HAP-1 (cell line): ENCODE results near the gene STRN3.
"Not testable (repeated sequence)": the region's sequence is repeated elsewhere in the genome, so short reads cannot be mapped to it uniquely, and the experiment has no call there.

ENCODE experiments used
- DNase-seq, 2 experiments: peaks; one replicate each; pipeline ENCODE4 v3.0.0-alpha.2; 2016 to 2020; ENCODE audit warnings: low spot score in 2 of 2
- H3K27me3 ChIP-seq: fragments of 250-450 bp; sonication (Bioruptor Pico); 2 replicates; pipeline ENCODE4 v1.5.1; 2020; ENCODE audit warnings: low read depth, mild to moderate bottlenecking, moderate library complexity
- H3K36me3 ChIP-seq: fragments of 250-450 bp; sonication (Bioruptor Pico); replicated peaks from 2 replicates; pipeline ENCODE4 v1.5.1; 2020; ENCODE audit warnings: mild to moderate bottlenecking
- H3K4me1 ChIP-seq: fragments of 250-450 bp; sonication (Bioruptor Pico); 2 replicates; pipeline ENCODE4 v1.5.1; 2020; ENCODE audit warnings: mild to moderate bottlenecking
- H3K4me3 ChIP-seq: fragments of 250-450 bp; sonication (Bioruptor Pico); 2 replicates; pipeline ENCODE4 v1.5.1; 2020; ENCODE audit warnings: mild to moderate bottlenecking, moderate library complexity
- H3K9me3 ChIP-seq: fragments of 250-450 bp; sonication (Bioruptor Pico); 2 replicates; pipeline ENCODE4 v1.5.1; 2020; ENCODE audit warnings: mild to moderate bottlenecking, moderate library complexity
- in situ Hi-C: fragments of 300-500 bp; cut with MboI; formaldehyde crosslinking; loops from 3 replicates; pipeline ENCODE4 v1.14.3; 2020; ENCODE audit warnings: low sequenced_read_pairs, inconsistent platforms, mixed read lengths

STRN3 gene

DNA sequence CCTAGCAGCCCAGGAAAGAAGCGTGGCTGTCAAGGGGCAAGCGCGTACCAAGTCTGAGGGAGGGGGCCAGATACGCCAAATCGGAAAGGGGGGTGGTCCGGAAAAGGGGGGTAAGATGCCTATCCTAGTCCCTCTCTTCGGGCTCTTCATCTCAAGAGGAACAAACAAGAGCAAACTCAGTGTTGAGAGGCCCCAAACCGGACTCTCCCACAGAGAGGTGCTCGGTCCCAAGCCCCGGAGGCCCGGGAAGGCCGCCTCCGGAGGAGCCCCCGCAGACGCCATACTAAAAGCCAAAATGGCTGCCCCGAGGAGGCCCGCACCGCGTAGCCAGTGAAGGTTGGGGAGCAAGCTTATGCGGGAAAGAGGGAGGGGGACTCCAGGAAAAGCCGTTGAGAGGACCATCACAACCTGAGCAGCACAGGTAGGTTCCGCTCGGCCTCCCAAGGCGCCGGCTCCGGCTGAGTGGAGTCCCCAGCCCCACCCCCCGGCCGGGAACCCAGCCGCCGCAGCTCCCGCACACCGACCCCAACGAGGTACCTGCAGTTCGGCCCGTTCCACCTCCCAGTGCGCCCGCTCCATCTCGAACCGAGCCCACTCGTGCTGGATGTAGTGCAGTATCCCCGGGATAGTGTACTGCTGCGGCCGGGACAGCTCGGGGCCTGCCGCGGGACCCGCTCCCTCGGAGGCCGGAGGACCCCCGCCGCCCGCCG lies 657 bp downstream of the STRN3 start, which contains the start of gene AP4S1:
AP4S1 (plus strand) TSS at position 283 of the 710 bp plus-strand sequence. CDS start 40,548 bp downstream, outside the sequence.
- peaks cover 9% of the 10 kb centered on the region for H3K4me1 ChIP-seq
- H3K4me3 ChIP-seq: peak within 1 kb of the TSS; percentile 89
- in situ Hi-C loops: no loop called here
- DNase-seq: peak; percentile 39 to 68
- H3K36me3 ChIP-seq: peaks cover 11% of the 10 kb centered on the region
- H3K27me3 ChIP-seq: no peaks in the 10 kb centered on the region
- H3K9me3 ChIP-seq: no peaks in the 10 kb centered on the region

DNA sequence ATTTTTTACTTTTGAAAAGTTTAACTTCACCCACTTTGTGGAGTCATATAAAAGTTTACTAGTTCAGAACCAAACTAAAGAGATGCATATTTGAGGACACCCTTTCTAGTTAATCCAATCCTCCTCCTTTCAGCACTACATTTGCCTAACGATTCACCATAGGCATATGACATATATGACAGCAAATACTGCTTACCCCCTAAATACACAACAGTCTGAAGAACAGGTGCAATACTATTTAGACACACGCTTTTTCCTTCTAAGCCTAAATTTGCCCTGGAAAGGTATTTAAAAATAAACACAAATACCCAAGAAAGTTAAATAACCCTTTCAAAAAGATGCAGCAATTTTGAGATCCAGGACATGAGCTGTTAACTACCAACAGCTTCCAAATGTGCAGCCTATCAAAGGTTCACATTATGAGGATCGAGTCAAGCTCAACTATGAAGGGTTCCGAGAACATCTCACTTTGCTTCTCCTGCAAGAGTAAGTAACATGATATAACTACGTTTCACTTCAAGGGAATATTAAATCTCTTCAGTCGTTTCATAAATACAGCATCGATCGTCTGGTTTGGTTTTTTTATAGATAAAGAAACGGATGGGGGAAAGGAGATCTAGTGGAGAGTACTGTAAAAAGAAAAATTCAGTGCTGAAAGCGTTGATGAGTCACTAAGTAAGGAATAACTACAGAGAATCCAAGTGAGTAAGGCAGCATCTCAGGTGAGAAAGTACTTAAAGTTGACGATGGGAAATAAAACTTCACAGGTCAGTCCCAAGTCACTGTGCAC lies 1.4 kb downstream of the STRN3 start:
- DNase-seq: no peak
- in situ Hi-C loops: no loop called here
- Histone ChIP-seq H3K4me3 (peak overlapping the region; percentile 89), H3K9me3 (no peaks in the 10 kb centered on the region), H3K36me3 (peaks cover 13% of the 10 kb centered on the region), H3K27me3 (no peaks in the 10 kb centered on the region), H3K4me1 (peaks cover 9% of the 10 kb centered on the region)

DNA sequence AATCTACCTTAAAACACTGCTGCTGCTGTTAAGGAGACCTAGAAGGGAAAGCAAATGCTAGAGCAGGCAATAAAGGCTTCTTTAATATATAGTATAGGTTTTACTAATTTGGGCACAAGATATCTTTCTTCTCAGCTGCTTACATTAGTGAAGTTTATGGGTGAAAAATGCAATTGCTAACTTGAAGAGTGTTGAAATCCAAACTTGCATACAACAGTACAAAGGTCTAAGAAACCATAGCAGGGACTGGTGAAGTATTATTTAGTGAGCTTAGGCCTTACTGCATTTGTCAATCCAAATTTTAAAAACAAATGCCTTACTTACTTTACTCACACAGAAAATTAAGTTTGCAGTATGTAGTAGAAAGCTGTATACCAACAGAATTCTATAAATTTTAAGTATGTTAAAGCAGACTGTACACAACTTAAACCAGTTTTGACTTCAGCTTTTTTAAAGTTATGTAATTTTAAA lies 2.1 kb downstream of the STRN3 start:
- H3K36me3 ChIP-seq: peaks cover 13% of the 10 kb centered on the region
- H3K4me1 ChIP-seq: peaks cover 9% of the 10 kb centered on the region
- in situ Hi-C loops: no loop called here
- H3K27me3 ChIP-seq: no peaks in the 10 kb centered on the region
- H3K4me3 ChIP-seq: peak overlapping the region; percentile 89
- no peaks in the 10 kb centered on the region for H3K9me3 ChIP-seq
- DNase-seq: no peak

DNA sequence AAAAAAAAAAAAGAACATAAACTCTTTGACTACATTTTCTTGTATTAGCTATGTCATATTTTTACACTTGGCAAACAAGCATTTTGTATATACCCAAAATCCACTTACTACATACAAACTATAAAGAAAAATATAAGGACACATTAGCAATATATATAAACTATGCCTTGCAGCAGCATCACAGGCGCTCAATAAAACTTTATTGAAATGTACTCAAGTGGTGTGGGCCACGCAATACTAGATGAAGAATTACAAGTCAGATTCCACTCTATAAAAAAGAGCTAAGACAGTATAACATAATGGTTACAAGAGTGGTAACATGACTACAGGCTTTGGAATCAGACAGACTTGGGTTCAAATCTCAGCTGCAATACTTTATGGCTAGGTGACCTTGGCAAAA lies 3.8 kb downstream of the STRN3 start:
- in situ Hi-C loops: no loop called here
- Histone ChIP-seq H3K4me1 (peaks cover 9% of the 10 kb centered on the region), H3K9me3 (no peaks in the 10 kb centered on the region), H3K4me3 (no peak overlapping the region), H3K36me3 (peaks cover 13% of the 10 kb centered on the region), H3K27me3 (no peaks in the 10 kb centered on the region)
- no peak for DNase-seq

DNA sequence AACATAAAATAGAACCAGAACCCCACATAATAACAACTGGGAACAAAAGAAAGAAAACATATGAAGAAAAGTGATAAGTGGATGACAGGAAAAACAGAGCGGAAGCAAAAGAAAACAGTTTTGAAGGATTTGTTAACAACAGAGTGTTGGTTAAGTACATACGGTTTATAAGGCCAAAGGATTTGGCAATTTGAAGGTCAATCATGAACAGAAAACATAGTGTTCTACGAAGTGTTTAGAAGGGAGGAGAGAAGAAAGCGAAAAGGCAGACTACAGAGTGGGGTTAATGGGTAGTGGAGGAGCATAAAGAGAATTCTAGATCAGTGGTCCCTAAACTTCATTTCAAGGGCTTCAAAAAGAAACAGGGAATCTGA lies 4.6 kb downstream of the STRN3 start:
- Histone ChIP-seq H3K36me3 (peaks cover 13% of the 10 kb centered on the region), H3K4me3 (no peak overlapping the region), H3K9me3 (no peaks in the 10 kb centered on the region), H3K4me1 (peaks cover 9% of the 10 kb centered on the region), H3K27me3 (no peaks in the 10 kb centered on the region)
- in situ Hi-C loops: no loop called here
- DNase-seq: no peak

DNA sequence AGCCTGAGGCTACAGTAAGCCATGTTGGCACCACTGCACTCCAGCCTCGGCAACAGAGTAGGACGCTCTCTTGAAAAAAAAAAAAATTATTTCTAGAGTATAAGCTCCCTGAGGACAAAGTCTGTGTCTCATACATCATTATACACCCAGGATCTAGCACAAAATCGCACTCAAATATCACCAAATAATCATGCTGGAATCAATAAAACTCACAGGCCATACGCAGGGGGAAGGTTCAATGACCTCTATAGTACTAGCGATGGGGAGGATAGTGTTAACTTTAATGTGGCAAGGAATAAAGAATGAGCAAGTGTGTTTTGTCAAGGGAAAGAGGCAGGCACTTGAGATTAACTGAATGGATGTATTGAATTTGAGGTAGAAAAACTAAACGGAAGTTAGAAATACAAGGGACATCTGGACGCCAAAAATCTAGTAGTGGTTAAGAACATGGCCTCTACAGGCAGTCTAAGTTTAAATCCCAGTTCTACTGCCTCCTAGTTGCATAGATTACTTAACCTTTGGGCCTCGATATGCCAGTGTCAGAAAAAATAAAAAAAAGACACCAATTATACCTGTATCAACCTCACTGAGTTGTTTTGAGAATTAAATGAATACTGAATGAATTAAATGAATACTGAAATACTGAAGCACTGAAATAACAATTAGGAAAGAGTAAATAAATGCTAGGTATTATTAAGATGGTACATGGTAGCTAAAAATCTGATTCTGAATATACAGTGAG lies 5.2 kb downstream of the STRN3 start:
- no peaks in the 10 kb centered on the region for H3K27me3 ChIP-seq
- DNase-seq: no peak
- in situ Hi-C loops: no loop called here
- H3K36me3 ChIP-seq: peaks cover 13% of the 10 kb centered on the region
- no peak overlapping the region for H3K4me3 ChIP-seq
- peaks cover 9% of the 10 kb centered on the region for H3K4me1 ChIP-seq
- no peaks in the 10 kb centered on the region for H3K9me3 ChIP-seq

DNA sequence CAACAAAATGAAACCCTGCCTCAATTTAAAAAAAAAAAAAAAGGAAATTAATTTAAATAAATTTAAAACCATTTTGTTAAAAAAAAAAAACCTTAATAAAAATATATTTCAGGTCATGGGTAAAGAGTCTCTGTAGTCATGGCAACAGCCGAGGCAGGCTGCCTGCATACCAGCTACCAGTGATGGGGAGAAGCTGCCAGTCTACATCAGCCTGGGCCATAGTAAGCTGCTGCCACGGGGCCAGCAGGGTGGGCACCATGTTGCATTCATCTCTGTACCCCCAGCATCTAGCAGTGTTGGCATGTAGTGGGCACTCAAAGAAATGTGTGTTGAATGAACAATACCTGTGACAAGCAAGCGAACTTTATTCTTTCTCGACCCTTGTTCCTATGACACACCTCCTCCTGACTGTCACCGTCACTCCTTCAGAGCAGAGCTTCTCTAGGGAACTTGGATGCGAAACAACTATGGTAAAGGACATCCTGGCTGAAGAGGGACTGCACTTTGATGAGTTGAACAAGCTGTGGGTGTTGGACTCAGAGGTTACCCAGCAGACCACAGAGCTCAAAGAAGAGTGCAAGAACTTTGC lies 8.0 kb downstream of the STRN3 start:
- Histone ChIP-seq H3K36me3 (peaks cover 13% of the 10 kb centered on the region), H3K4me1 (no peaks in the 10 kb centered on the region), H3K9me3 (no peaks in the 10 kb centered on the region), H3K27me3 (no peaks in the 10 kb centered on the region), H3K4me3 (no peak overlapping the region)
- in situ Hi-C loops: no loop called here
- no peak for DNase-seq

DNA sequence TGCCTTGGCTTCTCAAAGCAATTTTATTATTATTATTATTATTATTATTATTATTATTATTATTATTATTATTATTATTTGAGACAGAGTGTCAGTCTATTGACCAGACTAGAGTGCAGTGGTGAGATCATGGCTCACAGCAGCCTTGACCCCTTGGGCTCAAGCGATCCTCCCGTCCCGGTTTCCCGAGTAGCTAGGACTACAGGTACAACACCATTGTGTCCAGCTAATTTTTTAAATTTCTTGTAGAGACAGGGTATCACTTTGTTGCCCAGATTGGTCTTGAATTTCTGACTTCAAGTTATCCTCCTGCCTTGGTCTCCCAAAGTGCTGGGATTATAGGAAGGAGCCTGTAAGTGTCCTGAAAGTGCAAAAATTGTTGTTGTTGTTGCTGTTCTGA lies 12.3 kb downstream of the STRN3 start:
- H3K36me3 ChIP-seq: no peaks in the 10 kb centered on the region; the same call in 1 of the 2 replicates
- DNase-seq: no peak
- in situ Hi-C loops: no loop called here

DNA sequence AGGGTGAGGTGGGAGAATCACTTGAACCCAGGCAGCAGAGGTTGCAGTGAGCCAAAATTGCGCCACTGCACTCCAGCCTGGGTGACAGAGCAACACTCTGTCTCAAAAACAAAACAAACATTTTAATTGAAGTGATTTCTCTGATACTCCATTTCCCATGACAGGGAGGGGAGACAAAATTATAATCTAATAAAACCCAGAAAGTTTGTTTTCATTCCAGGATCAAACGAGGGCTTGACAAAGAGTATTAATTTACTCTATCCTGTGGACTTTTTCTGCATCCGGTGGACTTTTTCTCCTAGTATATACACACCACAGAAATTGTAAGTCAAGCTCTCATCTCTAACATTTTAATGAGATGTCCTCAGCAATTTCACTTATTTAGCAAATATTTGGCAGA lies 15.2 kb downstream of the STRN3 start:
- Histone ChIP-seq H3K36me3 (no peaks in the 10 kb centered on the region; the same call in 1 of the 2 replicates), H3K4me1 (no peaks in the 10 kb centered on the region; the same call in 1 of the 2 replicates), H3K9me3 (no peaks in the 10 kb centered on the region), H3K4me3 (no peak overlapping the region), H3K27me3 (no peaks in the 10 kb centered on the region)
- no peak for DNase-seq
- in situ Hi-C loops: no loop called here

More for the DNA sequence above, 12.3 kb downstream of the STRN3 start:
- Histone ChIP-seq H3K9me3 (no peaks in the 10 kb centered on the region), H3K4me3 (no peak overlapping the region), H3K27me3 (no peaks in the 10 kb centered on the region), H3K4me1 (no peaks in the 10 kb centered on the region; the same call in 1 of the 2 replicates)

DNA sequence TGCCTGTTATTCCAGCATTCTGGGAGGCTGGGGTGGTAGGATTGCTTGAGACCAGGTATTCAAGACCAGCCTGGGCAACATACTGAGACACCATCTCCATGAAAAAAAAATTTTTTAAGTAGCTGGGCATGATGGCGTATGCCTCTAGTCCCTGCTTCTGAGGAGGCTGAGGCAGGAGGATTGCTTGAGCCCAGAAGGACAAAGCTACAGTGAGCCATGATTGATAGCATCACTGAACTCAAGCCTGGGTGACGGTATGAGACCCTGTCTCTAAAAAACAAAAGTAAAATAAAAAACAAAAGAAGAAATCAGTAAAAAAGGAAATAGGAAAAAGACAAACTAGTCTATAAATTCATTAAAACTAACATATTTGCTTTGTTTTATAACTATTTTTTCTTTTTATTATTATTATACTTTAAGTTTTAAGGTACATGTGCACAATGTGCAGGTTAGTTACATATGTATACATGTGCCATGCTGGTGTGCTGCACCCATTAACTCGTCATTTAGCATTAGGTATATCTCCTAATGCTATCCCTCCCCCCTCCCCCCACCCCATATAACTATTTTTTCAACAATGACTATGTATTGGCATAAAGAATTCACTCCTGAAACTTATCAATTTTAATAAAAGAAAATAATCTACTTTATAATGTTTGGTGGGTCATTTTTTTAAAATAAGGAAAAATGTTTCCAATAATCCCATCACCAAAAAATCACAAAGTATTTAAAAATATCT lies 16.2 kb downstream of the STRN3 start:
- H3K9me3 ChIP-seq: no peaks in the 10 kb centered on the region
- DNase-seq: no peak
- H3K4me3 ChIP-seq: no peak overlapping the region
- H3K4me1 ChIP-seq: no peaks in the 10 kb centered on the region; the same call in 1 of the 2 replicates
- no peaks in the 10 kb centered on the region for H3K27me3 ChIP-seq
- H3K36me3 ChIP-seq: no peaks in the 10 kb centered on the region; the same call in 1 of the 2 replicates
- in situ Hi-C loops: no loop called here

DNA sequence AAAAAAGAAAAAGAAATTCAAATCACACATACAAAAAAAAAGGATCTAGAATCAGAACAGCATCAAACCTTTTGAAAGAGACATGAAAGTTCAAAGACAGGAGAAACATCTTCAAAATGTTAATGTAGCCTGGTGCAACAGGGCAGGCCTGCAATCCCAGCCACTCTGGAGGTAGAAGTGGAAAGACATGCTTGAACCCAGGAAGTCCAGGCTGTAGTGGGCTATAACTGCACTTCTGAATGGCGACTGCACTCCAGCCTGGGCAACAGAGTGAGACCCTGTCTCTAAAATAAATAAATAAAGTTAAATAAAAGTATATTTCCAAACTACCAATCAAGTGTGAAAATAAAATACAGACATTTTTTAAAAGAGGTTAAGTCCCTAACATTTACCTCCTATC lies 19.5 kb downstream of the STRN3 start:
- Histone ChIP-seq H3K4me3 (no peak overlapping the region), H3K27me3 (no peaks in the 10 kb centered on the region), H3K36me3 (no peaks in the 10 kb centered on the region; the same call in 1 of the 2 replicates), H3K4me1 (no peaks in the 10 kb centered on the region), H3K9me3 (no peaks in the 10 kb centered on the region)
- no peak for DNase-seq
- in situ Hi-C loops: no loop called here

DNA sequence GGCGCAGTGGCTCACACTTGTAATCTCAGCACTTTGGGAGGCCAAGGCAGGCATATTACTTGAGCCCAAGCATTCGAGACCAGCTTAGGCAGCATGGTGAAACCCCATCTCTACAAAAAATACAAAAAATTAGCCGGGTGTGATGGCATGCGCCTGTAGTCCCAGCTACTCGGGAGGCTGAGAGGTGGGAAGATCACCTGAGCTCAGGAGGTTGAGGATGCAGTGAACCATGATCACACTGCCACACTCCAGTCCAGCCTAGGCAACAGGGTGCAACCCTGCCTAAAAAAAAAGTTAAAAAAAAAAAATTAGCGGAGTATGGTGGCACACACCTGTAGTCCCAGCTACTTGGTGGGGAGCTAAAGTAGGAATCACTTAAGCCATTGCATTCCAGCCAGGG lies 22.2 kb downstream of the STRN3 start:
- H3K9me3 ChIP-seq, H3K4me3 ChIP-seq, in situ Hi-C loops, H3K36me3 ChIP-seq, DNase-seq, H3K27me3 ChIP-seq: not testable (repeated sequence)
- H3K4me1 ChIP-seq: peaks cover 19% of the 10 kb centered on the region

DNA sequence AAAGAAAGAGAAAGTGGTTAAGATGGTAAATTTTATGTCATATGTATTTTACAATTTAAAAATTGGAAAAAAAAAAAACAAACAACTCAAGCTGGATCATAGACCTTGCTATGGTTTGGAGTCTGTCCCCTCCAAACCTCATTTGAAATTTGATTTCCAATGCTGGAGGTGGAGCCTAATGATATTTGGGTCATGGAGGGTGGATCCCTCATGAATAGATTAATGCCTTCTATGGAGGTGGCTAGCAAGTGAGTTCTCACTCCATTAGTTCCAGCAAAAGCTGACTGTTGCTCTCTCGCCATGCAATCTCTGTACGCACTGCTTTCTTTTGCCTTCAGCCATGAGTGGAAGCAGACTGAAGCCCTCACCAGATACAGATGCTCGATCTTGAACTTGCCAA lies 22.9 kb downstream of the STRN3 start:
- no peaks in the 10 kb centered on the region for H3K27me3 ChIP-seq
- peaks cover 11% of the 10 kb centered on the region for H3K9me3 ChIP-seq
- H3K4me3 ChIP-seq: no peak overlapping the region
- H3K4me1 ChIP-seq: peaks cover 19% of the 10 kb centered on the region
- H3K36me3 ChIP-seq: no peaks in the 10 kb centered on the region; the same call in 1 of the 2 replicates
- no peak for DNase-seq
- in situ Hi-C loops: no loop called here
